ENCODE measurements around the gene STIM2. TPM values are rescaled to one million over a fixed set of nuclear protein-coding genes. Genes with fewer than 3 reads are reported as not detected.

STIM2 gene
- total and polyA plus RNA-seq, 10 of the 15 experiments (the other 5 are each of a cell fraction or from before 2014, with no cell fraction given) = 4.7 to 41.5 (median 16.9) TPM

DNA sequence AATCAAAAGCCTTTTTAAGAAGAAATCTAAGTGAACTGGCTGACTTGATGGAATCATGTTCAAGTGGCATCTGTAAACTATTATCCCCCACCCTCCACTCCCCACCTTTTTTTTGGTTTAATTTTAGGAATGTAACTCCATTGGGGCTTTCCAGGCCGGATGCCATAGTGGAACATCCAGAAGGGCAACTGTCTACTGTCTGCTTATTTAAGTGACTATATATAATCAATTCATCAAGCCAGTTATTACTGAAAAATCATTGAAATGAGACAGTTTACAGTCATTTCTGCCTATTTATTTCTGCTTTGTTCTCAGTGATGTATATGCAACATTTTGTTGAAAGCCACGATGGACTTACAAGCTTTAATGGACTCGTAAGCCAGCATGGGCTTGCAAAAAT lies 162.3 kb downstream of the STIM2 start:
- H3K9ac ChIP-seq (ENCODE audit: control insufficient read depth, insufficient read depth, low read length) = no peak overlapping the region
- H3K79me2 ChIP-seq (ENCODE audit: control insufficient read depth, insufficient read depth, low read length) = no peaks in the 10 kb centered on the region
- ChIA-PET RAD21 (ENCODE audit: unreplicated experiment) (no interaction called here), CTCF (no interaction called here), POLR2A (no interaction called here), SMC1A (ENCODE audit: uncharacterized antibody, unreplicated experiment) (interaction anchor here (1.6 kb wide), 1 partner anchor 13 kb away, joined by 6 read pairs; no protein-coding TSS in a partner anchor)
- ATAC-seq = no peak
- no peak overlapping the region for H3K4me3 ChIP-seq
- H3K36me3 ChIP-seq (ENCODE audit: control insufficient read depth in 2 of 2, insufficient read depth in 2 of 2, low read length in 1 of 2) = peaks cover 0 to 6% of the 10 kb centered on the region in 2 experiments; a peak in 2 of 4 replicates
- H2AFZ ChIP-seq (ENCODE audit: control insufficient read depth, low read depth, low read length) = no peak overlapping the region
- DNase-seq (ENCODE audit: low read depth, low spot score) = no peak
- TF ChIP-seq, protein P1, sequence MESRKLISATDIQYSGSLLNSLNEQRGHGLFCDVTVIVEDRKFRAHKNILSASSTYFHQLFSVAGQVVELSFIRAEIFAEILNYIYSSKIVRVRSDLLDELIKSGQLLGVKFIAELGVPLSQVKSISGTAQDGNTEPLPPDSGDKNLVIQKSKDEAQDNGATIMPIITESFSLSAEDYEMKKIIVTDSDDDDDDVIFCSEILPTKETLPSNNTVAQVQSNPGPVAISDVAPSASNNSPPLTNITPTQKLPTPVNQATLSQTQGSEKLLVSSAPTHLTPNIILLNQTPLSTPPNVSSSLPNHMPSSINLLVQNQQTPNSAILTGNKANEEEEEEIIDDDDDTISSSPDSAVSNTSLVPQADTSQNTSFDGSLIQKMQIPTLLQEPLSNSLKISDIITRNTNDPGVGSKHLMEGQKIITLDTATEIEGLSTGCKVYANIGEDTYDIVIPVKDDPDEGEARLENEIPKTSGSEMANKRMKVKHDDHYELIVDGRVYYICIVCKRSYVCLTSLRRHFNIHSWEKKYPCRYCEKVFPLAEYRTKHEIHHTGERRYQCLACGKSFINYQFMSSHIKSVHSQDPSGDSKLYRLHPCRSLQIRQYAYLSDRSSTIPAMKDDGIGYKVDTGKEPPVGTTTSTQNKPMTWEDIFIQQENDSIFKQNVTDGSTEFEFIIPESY (IDR thresholded peaks at IDR 0.05) = no peak
- no peak for TF ChIP-seq EGR1 (IDR thresholded peaks at IDR 0.05; ENCODE audit: borderline replicate concordance in 1 of 2, low read depth in 2 of 2, low read length in 2 of 2)
- TF ChIP-seq DPF2 (IDR thresholded peaks at IDR 0.05) = no peak
- no peak for TF ChIP-seq NR2F1 (conservative IDR thresholded peaks at IDR 0.05)
- no peak for TF ChIP-seq RB1 (IDR thresholded peaks at IDR 0.05; ENCODE audit: borderline replicate concordance)
- no peak for TF ChIP-seq RELA (IDR thresholded peaks at IDR 0.05; ENCODE audit: borderline replicate concordance, partially characterized antibody)
- TF ChIP-seq, protein P2, sequence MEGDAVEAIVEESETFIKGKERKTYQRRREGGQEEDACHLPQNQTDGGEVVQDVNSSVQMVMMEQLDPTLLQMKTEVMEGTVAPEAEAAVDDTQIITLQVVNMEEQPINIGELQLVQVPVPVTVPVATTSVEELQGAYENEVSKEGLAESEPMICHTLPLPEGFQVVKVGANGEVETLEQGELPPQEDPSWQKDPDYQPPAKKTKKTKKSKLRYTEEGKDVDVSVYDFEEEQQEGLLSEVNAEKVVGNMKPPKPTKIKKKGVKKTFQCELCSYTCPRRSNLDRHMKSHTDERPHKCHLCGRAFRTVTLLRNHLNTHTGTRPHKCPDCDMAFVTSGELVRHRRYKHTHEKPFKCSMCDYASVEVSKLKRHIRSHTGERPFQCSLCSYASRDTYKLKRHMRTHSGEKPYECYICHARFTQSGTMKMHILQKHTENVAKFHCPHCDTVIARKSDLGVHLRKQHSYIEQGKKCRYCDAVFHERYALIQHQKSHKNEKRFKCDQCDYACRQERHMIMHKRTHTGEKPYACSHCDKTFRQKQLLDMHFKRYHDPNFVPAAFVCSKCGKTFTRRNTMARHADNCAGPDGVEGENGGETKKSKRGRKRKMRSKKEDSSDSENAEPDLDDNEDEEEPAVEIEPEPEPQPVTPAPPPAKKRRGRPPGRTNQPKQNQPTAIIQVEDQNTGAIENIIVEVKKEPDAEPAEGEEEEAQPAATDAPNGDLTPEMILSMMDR (IDR thresholded peaks at IDR 0.05 in 2 of 3, conservative IDR thresholded peaks at IDR 0.05 in 1 of 3; ENCODE audit: control insufficient read depth in 2 of 3, extremely low read depth in 1 of 3, insufficient read depth in 1 of 3, low read depth in 3 of 3, low read length in 3 of 3) = no peak
- no peak for TF ChIP-seq TCF7 (IDR thresholded peaks at IDR 0.05; ENCODE audit: borderline replicate concordance)
- H3K27me3 ChIP-seq (replicated peaks in 1 of 2; ENCODE audit: control insufficient read depth in 2 of 2, insufficient read depth in 2 of 2, low read length in 1 of 2) = no peaks in the 10 kb centered on the region
- no peaks in the 10 kb centered on the region for H3K9me3 ChIP-seq (replicated peaks; ENCODE audit: control insufficient read depth, insufficient read depth, low read length)
- in situ Hi-C loops (cut with MboI) (no loop called here), intact Hi-C loops (cut with micrococcal nuclease; ENCODE audit: unreplicated experiment) (no loop called here)
- 30% methylated on average over 3 of the region's 3 CpGs for WGBS (ENCODE audit: insufficient coverage, insufficient replicate concordance, low lambda C conversion rate, missing lambda C conversion rate)
- FAIRE-seq = no peak
- no peaks in the 10 kb centered on the region for H4K20me1 ChIP-seq (ENCODE audit: control insufficient read depth, insufficient read depth)
- H3K4me2 ChIP-seq (ENCODE audit: control insufficient read depth, insufficient read depth) = no peak overlapping the region
- H3K27ac ChIP-seq (ENCODE audit: control insufficient read depth, insufficient read depth) = no peak overlapping the region
- no TSS peak for BruUV-seq (replicated peaks)
- H3K4me1 ChIP-seq (ENCODE audit: control insufficient read depth, insufficient read depth, low read length) = no peaks in the 10 kb centered on the region

All from GM12878 (cell line).